Endothelial cell of umbilical vein (primary cell): Measurements from ENCODE around the gene LGALS7B. TPM values are rescaled to one million over a fixed set of nuclear protein-coding genes. Genes with fewer than 3 reads are reported as not detected.

Source experiments
- BruUV-seq: library from RNA; stranded (reverse); fragments of 400-500 nt; replicated peaks from 2 replicates; lab custom pipeline; 2021; lab: Mats Ljungman, UMichigan
- CTCF ChIA-PET: fragments of 300-600, 350-600 bp; sonication (Branson Sonifier 250); formaldehyde crosslinking; loops from one replicate; lab custom pipeline; 2021; ENCODE audit warnings: antibody characterized with exemption, inconsistent platforms; lab: Charles Lee
- POLR2A ChIA-PET: fragments of 300-600, 350-600 bp; sonication (Branson Sonifier 250); formaldehyde crosslinking; loops from one replicate; lab custom pipeline; 2021; ENCODE audit warnings: antibody characterized with exemption, inconsistent platforms; lab: Charles Lee
- DNase-seq: peaks from one replicate; pipeline ENCODE4 v3.0.0-alpha.2; 2011; ENCODE audit warnings: low read depth, low spot score
- FAIRE-seq: peaks from 2 replicates; lab custom pipeline; 2011; peaks lifted over from hg19 to GRCh38; lab: Jason Lieb, UNC
- H2AFZ ChIP-seq: 2 replicates; pipeline ENCODE4 v1.6.0; 2012; ENCODE audit warnings: low read depth, low read length, control low read depth, inconsistent platforms
- H3K27ac ChIP-seq: 2 replicates; pipeline ENCODE4 v1.5.1; 2011; ENCODE audit warnings: low read depth, mild to moderate bottlenecking, control low read depth, low read length, moderate library complexity; ENCODE audit not compliant: insufficient read depth
- H3K27me3 ChIP-seq, 2 experiments: 2 replicates each; pipeline versions ENCODE4 v1.6.0 to v1.6.1; 2011; ENCODE audit warnings: low read length in 2 of 2, mixed read lengths in 1 of 2; ENCODE audit not compliant: control insufficient read depth in 2 of 2, insufficient read depth in 2 of 2
- H3K36me3 ChIP-seq, 2 experiments: 2 replicates in 1 of 2; 3 replicates in 1 of 2; pipeline ENCODE4 v1.5.1; 2011; ENCODE audit warnings: low read length in 2 of 2, mild to moderate bottlenecking in 1 of 2, moderate library complexity in 1 of 2; ENCODE audit not compliant: control insufficient read depth in 2 of 2, insufficient read depth in 2 of 2; ENCODE audit errors: extremely low read depth in 1 of 2
- H3K4me1 ChIP-seq: 3 replicates; pipeline ENCODE4 v1.5.1; 2011; ENCODE audit warnings: mild to moderate bottlenecking, low read length; ENCODE audit not compliant: control insufficient read depth, insufficient read depth; ENCODE audit errors: extremely low read depth
- H3K4me2 ChIP-seq: 2 replicates; pipeline ENCODE4 v1.6.1; 2011; ENCODE audit warnings: low read length, control low read depth, mixed read lengths; ENCODE audit not compliant: insufficient read depth
- H3K4me3 ChIP-seq, 3 experiments: fragments of 200-600 bp in 1 of 3; sonication (generic), shearing (Covaris generic) in 1 of 3; replicated peaks in 1 of 3; 2 replicates each; pipeline ENCODE4 v1.5.1; 2011 to 2016; ENCODE audit warnings: control low read depth in 3 of 3, low read length in 3 of 3, mild to moderate bottlenecking in 2 of 3, inconsistent platforms in 1 of 3, low read depth in 1 of 3, moderate library complexity in 1 of 3; ENCODE audit not compliant: insufficient read depth in 1 of 3
- H3K79me2 ChIP-seq: 2 replicates; pipeline ENCODE4 v1.6.0; 2012; ENCODE audit warnings: low read length, inconsistent platforms; ENCODE audit not compliant: control insufficient read depth, insufficient read depth
- H3K9ac ChIP-seq: replicated peaks from 2 replicates; pipeline ENCODE3; 2011; ENCODE audit warnings: low read length, control low read depth; ENCODE audit not compliant: insufficient read depth; ENCODE audit errors: extremely low read depth
- H3K9me1 ChIP-seq: replicated peaks from 3 replicates; pipeline ENCODE4 v1.6.0; 2011; ENCODE audit warnings: mild to moderate bottlenecking, low read length; ENCODE audit not compliant: control insufficient read depth, insufficient read depth; ENCODE audit errors: extremely low read depth
- H3K9me3 ChIP-seq: replicated peaks from 2 replicates; pipeline ENCODE4 v1.5.1; 2012; ENCODE audit warnings: low read length, inconsistent platforms; ENCODE audit not compliant: control insufficient read depth, insufficient read depth
- H4K20me1 ChIP-seq: replicated peaks from 2 replicates; pipeline ENCODE3; 2011; ENCODE audit warnings: mild to moderate bottlenecking, low read length; ENCODE audit not compliant: control insufficient read depth, insufficient read depth; ENCODE audit errors: extremely low read depth
- EZH2 ChIP-seq: IDR thresholded peaks from 2 replicates; pipeline ENCODE4 v1.6.1; 2012; ENCODE audit warnings: borderline replicate concordance, low read depth, mild to moderate bottlenecking, moderate library complexity, low read length, inconsistent platforms; ENCODE audit not compliant: severe bottlenecking
- FOS ChIP-seq: IDR thresholded peaks from 2 replicates; pipeline ENCODE4 v1.6.1; 2011; ENCODE audit warnings: mild to moderate bottlenecking, low read length, moderate library complexity, borderline replicate concordance; ENCODE audit not compliant: insufficient read depth
- GATA2 ChIP-seq: IDR thresholded peaks from 2 replicates; pipeline ENCODE4 v1.7.0; 2011; ENCODE audit warnings: low read depth, mild to moderate bottlenecking, moderate library complexity, mixed read lengths, low read length; ENCODE audit not compliant: insufficient read length, insufficient read depth
- JUN ChIP-seq: IDR thresholded peaks from 2 replicates; pipeline ENCODE4 v1.6.1; 2011; ENCODE audit warnings: borderline replicate concordance, low read depth; ENCODE audit not compliant: insufficient read length, insufficient read depth
- MYC ChIP-seq: IDR thresholded peaks from one replicate; pipeline ENCODE4 v1.6.1; 2011; ENCODE audit warnings: mild to moderate bottlenecking, low read depth, low read length
- POLR2A ChIP-seq: IDR thresholded peaks from 2 replicates; pipeline ENCODE4 v1.6.1; 2012; ENCODE audit warnings: low read depth, mild to moderate bottlenecking, control low read depth, low read length
- POLR2AphosphoS5 ChIP-seq: IDR thresholded peaks from 2 replicates; pipeline ENCODE4 v1.6.1; 2012; ENCODE audit warnings: low read depth, mild to moderate bottlenecking, control low read depth, low read length, moderate library complexity; ENCODE audit not compliant: insufficient read depth
- dilution Hi-C: fragments of 300-500 bp; cut with MboI; formaldehyde crosslinking; loops from one replicate; pipeline ENCODE4 v1.15.0; 2019; ENCODE audit warnings: low sequenced_read_pairs; ENCODE audit not compliant: extremely low pct_ligation_motif_present
- intact Hi-C: fragments of 100-400 bp; cut with micrococcal nuclease; formaldehyde crosslinking; loops from one replicate; pipeline ENCODE4 v1.10.0; 2022
- polyA plus RNA-seq, 4 experiments: library from polyadenylated mRNA; depleted of rRNA in 3 of 4; stranded (reverse) in 3 of 4; unstranded in 1 of 4; fragments of >200 nt; gene quantifications; 2 replicates each; pipeline versions ENCODE4 v1.2.1 to v1.2.3, GENCODE V29; 2011 to 2012; ENCODE audit warnings: missing spikeins in 1 of 4
- total RNA-seq: library from RNA; stranded (reverse); gene quantifications from 2 replicates; pipeline ENCODE4 v1.2.3, GENCODE V29; 2021
- TF ChIP-seq, protein P1 (sequence below), 2 donors: IDR thresholded peaks; 1 replicate in 1 of 2; 2 replicates in 1 of 2; pipeline ENCODE4 v1.5.1; 2011; ENCODE audit warnings: low read length in 2 of 2, mild to moderate bottlenecking in 2 of 2, moderate library complexity in 2 of 2, control low read depth in 1 of 2, inconsistent platforms in 1 of 2, low read depth in 1 of 2; ENCODE audit not compliant: insufficient read depth in 1 of 2; ENCODE audit errors: extremely low read depth in 1 of 2
- TF ChIP-seq, protein P2 (sequence below): IDR thresholded peaks from 2 replicates; pipeline ENCODE4 v1.6.1; 2011; ENCODE audit not compliant: insufficient read depth, insufficient read length

LGALS7B gene
- total and polyA plus RNA-seq, 2 donors (not counting 3 experiments of a cell fraction or from before 2014, with no cell fraction given), result not detected

GRCh38 chr19:38812009-38812840 is 23.2 kb downstream of the LGALS7B start:
- ChIA-PET CTCF (interaction anchor here (1.1 kb wide), 1 partner anchor 42 kb away, joined by 3 read pairs; no protein-coding TSS in a partner anchor), POLR2A (no interaction called here)
- H3K27me3 ChIP-seq, result no peaks in the 10 kb centered on the region
- H3K36me3 ChIP-seq, result peaks cover 0 to 10% of the 10 kb centered on the region in 2 experiments
- no peaks in the 10 kb centered on the region for H3K79me2 ChIP-seq
- H3K4me1 ChIP-seq, result no peaks in the 10 kb centered on the region
- no peaks in the 10 kb centered on the region for H3K9me3 ChIP-seq
- dilution Hi-C loops (no loop called here), intact Hi-C loops (no loop called here)
- no peak for DNase-seq
- no peaks in the 10 kb centered on the region for H3K9me1 ChIP-seq
- no peak for TF ChIP-seq MYC
- TF ChIP-seq, protein P1, sequence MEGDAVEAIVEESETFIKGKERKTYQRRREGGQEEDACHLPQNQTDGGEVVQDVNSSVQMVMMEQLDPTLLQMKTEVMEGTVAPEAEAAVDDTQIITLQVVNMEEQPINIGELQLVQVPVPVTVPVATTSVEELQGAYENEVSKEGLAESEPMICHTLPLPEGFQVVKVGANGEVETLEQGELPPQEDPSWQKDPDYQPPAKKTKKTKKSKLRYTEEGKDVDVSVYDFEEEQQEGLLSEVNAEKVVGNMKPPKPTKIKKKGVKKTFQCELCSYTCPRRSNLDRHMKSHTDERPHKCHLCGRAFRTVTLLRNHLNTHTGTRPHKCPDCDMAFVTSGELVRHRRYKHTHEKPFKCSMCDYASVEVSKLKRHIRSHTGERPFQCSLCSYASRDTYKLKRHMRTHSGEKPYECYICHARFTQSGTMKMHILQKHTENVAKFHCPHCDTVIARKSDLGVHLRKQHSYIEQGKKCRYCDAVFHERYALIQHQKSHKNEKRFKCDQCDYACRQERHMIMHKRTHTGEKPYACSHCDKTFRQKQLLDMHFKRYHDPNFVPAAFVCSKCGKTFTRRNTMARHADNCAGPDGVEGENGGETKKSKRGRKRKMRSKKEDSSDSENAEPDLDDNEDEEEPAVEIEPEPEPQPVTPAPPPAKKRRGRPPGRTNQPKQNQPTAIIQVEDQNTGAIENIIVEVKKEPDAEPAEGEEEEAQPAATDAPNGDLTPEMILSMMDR (IDR thresholded peaks at IDR 0.05; ENCODE audit: extremely low read depth in 1 of 2, insufficient read depth in 1 of 2, low read depth in 1 of 2, low read length in 2 of 2), result no peak
- TF ChIP-seq EZH2, result no peak
- no peak for TF ChIP-seq JUN
- TF ChIP-seq POLR2A, result no peak
- no peak for TF ChIP-seq GATA2
- TF ChIP-seq, protein P2, sequence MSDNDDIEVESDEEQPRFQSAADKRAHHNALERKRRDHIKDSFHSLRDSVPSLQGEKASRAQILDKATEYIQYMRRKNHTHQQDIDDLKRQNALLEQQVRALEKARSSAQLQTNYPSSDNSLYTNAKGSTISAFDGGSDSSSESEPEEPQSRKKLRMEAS, result no peak
- TF ChIP-seq POLR2AphosphoS5, result no peak
- TF ChIP-seq FOS, result no peak
- no peak overlapping the region for H3K9ac ChIP-seq
- BruUV-seq, result no TSS peak
- no peak overlapping the region for H2AFZ ChIP-seq
- H3K27ac ChIP-seq, result no peak overlapping the region
- FAIRE-seq, result no peak
- H4K20me1 ChIP-seq, result no peaks in the 10 kb centered on the region
- H3K4me2 ChIP-seq, result no peak overlapping the region
- H3K4me3 ChIP-seq, result no peak overlapping the region
